ENCODE results near the gene CT47B1.
"Not testable (repeated sequence)": the region's sequence is repeated elsewhere in the genome, so short reads cannot be mapped to it uniquely, and the experiment has no call there.

The CT47B1 gene

DNA sequence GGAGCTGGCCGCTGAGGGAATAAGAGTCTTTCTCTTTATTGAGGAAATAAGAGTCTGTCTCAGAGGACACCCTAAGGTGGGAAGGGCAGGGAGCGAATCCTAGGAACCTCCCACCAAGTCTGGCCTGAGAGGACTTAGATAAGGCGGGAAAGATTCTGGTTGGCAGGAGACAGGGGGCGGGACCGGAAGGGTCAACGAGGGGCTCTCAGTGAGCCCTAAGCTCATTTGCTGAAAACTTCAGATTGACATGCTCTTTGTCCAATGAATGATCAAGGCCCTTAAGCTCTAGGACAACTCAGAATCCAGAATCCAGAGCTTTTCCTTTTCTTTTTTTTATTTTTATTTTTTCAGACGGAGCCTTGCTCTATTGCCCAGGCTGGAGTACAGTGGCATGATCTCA, at the start of gene CT47B1:
Gene CT47B1 (minus strand): TSS at position 101 of the 400 bp plus-strand sequence. CDS start 196 bp downstream, outside the sequence.
- DNase-seq: not testable (repeated sequence)

- DNase-seq: no peak
Measured at GRCh38 chrX:120874678-120875557, 748 bp downstream of the CT47B1 start.

DNA sequence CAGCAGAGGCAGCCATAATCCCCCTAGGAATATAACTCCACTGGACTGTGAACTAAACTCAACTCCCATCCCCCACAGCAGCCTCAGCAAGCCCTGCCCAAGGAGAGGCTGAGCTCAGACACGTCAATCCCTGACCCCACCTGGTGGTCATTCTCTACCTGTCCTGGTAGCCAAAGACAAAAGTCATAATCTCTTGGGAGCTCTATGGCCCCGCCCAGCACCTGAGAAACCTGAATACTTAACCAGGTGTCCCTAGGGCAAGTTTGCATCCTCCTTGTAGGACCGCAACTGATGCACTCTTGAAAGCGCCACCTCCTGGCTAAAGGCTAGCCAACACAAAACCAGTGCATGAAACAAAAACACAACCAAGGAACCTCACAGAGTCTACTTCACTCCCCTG, 18.4 kb downstream of the CT47B1 start:
- no peak for DNase-seq

DNA sequence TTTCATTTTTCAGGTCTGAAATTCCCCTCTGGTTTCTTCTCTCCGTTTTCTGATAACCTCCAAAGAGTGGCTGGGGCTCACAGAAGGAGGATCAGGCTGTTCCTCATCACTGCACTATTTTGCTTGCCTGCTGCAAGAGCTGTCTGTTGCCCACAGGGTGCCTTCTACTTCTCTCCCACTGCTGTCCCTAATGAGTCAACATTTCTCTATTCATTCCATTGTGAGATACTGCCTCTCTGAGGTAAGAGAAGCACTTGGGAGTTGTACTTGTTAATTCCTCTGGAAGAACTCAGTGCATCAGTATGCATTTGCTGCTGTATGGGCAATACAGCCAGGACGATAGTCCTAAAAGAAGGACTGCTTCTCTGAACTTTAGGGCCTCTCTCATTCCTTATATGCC, 34.8 kb downstream of the CT47B1 start:
- no peak for DNase-seq

DNA sequence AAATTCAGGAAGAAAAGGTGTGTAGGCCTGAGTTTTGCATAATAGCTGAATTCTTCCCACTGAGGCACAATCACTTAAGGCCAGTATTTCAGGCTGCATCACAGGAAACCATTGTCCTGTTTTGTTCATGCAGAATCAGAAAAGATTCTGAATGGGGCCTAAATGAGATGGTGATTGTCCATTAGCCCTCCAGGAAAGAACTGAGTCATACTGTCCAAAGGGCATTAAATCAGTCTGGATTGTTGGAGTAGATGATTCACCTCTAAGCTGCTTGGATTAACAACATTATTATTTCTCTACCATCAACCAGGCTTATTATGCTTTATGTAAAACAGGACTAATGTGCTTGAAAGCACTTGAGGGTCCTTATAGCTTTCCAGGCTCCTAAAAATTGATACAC, 36.2 kb downstream of the CT47B1 start:
- no peak for DNase-seq

DNA sequence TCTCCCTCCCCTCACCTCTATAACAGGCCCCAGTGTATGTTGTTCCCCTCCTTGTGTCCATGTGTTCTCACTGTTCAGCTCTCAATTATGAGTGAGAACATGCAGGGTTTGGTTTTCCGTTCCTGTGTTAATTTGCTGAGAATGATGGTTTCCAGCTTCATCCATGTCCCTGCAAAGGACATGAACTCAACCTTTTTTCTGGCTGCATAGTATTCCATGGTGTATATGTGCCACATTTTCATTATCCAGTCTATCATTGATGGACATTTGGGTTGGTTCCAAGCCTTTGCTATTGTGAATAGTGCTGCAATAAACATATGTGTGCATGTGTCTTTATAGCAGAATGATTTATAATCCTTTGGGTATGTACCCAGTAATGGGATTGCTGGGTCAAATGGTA, 48.5 kb downstream of the CT47B1 start:
- DNase-seq: not testable (repeated sequence)

DNA sequence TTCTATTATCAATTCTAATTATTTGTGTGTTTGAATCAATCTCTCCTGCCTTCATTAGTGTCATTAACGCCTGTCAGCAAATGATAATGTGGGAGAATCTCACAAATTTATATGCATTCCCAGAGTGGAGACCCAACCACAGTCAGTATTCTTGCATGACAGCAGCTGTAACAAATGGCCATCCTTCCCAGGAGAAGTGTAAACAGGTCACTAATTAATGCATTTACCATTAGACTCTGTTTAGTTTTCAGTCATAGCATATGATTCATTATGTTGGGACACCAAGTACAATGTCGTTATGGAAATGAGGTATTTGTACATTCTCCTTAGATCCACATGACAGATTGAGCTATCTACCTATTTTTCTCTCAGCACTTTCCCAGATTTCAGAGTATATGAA, 50.5 kb downstream of the CT47B1 start:
- no peak for DNase-seq

DNA sequence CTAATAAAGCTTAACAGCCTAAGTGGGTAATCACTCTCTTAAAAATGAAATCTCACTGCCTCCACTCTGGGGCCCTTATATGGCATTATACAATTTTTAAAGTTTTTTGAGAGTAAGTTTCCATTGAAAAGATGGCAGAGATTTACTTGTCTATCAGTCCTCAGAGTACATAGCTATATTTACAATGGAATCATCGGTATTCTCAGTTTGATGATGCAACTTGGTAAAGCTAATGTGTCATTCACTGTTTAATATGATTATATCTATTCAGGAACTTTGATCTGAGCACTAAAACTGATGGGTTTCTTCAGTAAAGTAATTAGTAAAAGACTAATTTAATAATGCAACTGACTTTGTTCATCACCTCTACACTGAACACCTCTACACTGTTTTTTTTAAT, 51.6 kb downstream of the CT47B1 start:
- DNase-seq: no peak

DNA sequence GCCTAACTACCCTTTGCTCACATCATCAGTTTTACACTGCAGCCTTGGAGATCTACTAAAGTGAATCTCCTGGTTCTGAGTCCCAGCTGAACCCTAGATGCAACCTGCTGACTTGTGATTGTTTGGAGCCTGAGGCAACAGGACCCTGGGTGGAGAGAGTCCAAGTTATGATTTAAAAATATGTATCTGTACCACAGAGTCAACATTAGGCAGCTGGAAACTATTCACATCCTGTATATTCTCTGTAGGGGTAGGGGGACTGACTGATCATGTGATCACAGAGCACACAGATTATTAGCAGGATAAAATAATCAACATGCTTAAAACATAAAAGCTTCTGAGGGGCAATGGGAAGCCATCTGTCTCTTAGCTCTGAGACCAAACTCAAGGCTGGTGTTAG, 52.1 kb downstream of the CT47B1 start:
- DNase-seq: peak; percentile 45

All from NCI-H2081 treated with DMSO at 0.1 percent for 48 hours (cell line).